Inflammatory macrophage treated with lipopolysaccharide for 1 hour (primary cell): ENCODE measurements around the gene PPP1R14B.
A peak's percentile ranks its signal among the peaks of the same experiment; 100 is the strongest.

Source experiments
- DNase-seq, 2 donors: peaks; one replicate each; pipeline ENCODE4 v3.0.0-alpha.2; 2020 to 2022

Gene PPP1R14B

GRCh38 chr11:64208086-64208795, 38.5 kb downstream of the PPP1R14B start:
- no peak for DNase-seq

DNA sequence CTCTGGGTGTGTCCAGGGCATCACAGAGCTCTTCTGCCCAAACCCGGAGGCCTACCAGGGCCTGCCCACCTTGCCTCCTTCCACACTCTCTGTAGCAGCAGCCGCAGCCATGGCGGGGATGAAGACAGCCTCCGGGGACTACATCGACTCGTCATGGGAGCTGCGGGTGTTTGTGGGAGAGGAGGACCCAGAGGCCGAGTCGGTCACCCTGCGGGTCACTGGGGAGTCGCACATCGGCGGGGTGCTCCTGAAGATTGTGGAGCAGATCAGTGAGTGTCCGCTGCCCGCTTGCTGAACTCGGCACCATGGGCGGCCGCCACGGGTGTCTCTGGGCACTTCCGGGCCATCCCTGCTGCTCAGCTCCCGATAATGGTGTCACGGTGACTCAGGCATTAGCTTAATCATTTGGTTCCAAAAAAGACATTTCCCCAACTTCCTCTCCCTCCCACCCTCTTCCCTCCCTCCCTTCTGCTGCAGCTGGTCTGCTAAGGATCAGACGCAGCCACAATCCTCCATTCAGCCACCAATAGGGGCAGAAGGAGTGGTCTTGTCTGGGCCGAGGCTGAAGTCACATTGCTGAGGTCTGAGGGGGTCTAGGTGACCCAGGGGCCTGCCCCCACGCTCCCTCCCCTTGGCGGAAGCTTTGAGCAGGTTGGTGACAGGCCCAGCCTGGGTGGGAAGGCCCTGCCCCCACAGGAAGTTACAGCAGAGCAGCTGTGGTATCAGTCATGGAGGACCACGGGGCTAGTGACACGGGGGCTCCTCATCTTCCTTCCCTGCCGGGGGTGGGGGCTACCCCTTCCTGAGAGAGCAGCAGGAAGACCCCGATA, 39.3 kb downstream of the PPP1R14B start:
- peak; percentile 87 to 89 for DNase-seq

DNA sequence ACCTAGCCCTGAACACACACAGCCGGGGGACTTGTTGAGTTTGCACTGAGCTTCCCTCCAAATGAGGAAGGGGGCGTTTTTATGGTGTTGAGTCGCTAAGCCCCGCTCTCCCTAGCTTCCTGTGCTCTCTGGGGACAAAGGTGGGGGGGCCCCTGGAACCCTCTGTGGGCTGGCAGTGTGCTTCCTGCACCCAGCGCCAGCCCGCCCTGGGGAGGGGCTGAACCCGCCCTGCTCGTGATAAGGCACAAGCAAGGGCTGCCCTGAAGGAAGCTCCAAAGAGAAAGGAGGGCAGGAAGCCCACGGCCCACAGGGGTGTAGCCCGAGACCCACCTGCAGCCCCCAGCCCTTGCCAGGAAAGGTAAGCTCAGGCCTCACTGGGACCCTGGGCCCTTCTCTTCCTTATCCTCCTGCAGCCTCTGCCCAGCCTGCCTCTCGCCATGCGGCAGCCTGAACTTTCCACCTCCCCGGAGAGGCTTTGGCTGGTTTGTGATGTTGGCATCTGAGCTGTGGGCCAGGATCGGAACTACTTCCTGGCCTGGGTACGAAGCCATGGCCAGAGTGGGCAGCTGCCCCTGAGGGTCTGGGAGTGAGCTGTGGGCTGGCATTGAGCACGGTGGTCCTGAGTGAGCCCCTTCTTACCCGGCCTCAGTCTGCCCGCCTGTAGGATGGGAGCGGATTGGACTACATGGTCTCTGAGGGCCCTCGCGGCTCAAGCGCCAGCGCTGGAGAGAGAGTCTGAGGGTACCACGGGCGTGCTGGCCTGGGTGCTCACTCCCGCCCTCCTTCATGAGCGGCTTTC, 40.1 kb downstream of the PPP1R14B start, which contains the start of gene FERMT3:
Gene FERMT3 (plus strand): TSS at position 265 of the 799 bp plus-strand sequence. CDS start 644 bp downstream, outside the sequence.
- DNase-seq = peak; percentile 53 to 80

DNA sequence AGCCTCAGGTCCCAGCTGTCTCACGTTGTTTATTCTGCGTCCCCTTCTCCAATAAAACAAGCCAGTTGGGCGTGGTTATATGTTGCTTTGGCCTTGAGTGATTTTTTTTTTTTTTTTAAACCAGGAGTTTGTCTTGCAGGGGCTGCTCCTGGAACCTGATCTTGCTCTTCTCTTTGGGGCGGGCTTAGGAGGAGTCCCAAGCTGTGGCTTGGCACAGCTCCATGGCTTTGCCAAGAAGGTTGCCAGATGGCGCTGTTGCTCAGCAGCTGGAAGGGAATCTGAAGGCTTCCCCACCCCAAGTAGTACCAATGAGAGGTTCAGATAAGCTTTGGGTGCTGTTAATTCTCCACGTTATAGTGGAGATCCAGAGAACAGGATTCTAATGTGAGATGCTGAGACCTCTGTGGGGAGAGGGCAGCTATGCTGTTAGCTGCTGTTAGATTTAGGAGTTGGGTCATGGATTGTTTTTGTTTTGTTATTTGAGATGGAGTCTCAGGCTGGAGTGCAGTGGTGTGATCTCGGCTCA, 42.2 kb downstream of the PPP1R14B start:
- peak; percentile 84 to 92 for DNase-seq

GRCh38 chr11:64204080-64204440, 42.7 kb downstream of the PPP1R14B start:
- DNase-seq = no peak

DNA sequence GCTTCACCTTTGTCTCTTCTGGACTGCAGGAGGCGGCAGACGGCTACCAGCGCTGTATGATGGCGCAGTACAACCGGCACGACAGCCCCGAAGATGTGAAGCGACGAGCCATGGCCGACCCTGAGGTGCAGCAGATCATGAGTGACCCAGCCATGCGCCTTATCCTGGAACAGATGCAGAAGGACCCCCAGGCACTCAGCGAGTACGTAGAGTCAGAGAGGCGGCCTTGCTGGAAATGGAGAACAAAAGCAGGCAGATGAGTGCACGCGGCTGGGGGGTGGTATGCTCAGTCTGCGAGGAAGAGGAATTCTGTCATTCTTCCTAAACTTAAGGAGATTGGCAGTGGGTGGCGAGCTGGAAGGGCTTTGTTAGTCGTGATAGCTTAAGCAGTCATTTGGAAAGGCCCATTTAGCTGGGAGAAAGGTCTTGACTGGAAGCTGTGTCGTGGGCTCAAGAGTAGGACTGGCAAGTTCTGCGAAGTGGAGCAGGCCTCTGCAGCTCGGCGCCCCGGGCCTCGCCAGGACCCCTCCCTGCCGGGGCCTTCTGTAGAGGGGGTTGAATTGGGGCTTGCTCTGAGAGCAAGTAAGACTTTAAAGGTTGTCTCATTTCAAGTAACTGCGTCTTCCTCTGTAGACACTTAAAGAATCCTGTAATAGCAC, 43.2 kb downstream of the PPP1R14B start:
- DNase-seq = no peak

DNA sequence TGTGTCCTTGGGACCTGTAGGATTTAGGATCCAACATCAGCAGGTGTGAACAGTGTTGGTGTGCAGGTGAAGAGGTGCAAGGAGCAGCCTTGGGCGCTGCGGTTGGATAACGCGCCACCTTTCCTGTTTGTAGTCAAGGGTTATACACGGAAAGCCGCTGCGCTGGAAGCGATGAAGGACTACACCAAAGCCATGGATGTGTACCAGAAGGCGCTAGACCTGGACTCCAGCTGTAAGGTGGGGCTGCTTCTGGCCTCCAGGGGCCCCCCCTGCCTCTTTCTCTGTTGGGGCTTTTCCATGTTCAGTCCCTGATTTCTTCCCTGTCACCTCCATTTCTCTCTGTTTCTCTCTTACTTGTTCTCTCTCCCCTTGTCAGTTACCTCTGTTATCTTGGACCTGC, 43.8 kb downstream of the PPP1R14B start:
- DNase-seq = no peak

DNA sequence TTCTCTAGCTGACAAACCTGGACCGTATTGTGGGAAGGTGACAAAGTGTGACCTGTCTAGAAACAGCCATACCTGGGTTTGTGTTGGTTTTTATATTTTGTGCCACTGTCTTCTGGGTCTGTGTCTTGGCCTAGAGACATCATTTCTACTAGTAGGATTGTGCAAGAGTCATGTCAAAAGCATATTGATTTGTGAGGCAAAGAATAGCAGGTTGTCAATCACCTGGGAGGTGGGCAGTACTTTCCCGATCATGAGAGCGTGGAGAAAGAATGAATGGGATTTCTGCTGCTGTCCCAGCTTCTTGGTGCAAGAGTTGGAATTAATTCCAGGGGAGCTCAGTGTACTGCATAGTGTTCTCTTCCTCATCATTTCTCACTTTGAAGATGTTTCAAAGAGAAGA, 45.2 kb downstream of the PPP1R14B start:
- no peak for DNase-seq

DNA sequence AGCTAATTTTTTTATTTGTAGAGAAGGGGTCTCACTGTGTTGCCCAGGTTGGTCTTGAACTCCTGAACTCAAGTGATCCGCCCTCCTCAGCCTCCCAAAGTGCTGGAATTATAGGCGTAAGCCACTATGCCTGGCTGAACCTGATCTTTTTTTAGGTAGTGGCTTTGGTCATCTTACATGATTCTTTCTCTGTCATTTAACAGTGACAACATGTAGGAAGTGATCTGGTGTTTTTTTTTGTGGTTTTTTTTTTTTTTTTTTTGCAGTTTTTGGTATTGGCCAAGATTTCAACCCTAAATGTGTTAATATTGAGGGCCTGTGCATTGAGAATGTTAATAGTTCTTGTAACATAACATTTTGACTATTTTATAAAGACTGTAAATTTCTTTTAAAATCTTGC, 48.2 kb downstream of the PPP1R14B start:
- DNase-seq = peak; percentile 60 to 62

GRCh38 chr11:64196626-64197025, 50.1 kb downstream of the PPP1R14B start:
- peak; percentile 15 to 70 for DNase-seq
